H1 (cell line): ENCODE results near the gene DKKL1. TPM values are rescaled to one million over a fixed set of nuclear protein-coding genes. Genes with fewer than 3 reads are reported as not detected.
A peak's percentile ranks its signal among the peaks of the same experiment; 100 is the strongest.

Experiments
- CTCF ChIA-PET: fragments of 300-600 bp; sonication (Branson Sonifier 250); formaldehyde crosslinking; loops from one replicate; lab custom pipeline; 2021; ENCODE audit not compliant: partially characterized antibody; lab: Charles Lee
- POLR2A ChIA-PET: fragments of 300-600 bp; sonication (Branson Sonifier 250); formaldehyde crosslinking; loops from one replicate; lab custom pipeline; 2021; ENCODE audit warnings: inconsistent platforms; ENCODE audit not compliant: partially characterized antibody; lab: Charles Lee
- DNase-seq, 2 experiments: peaks; one replicate each; pipeline versions ENCODE4 v3.0.0 to v3.0.0-alpha.2; 2010 to 2022; ENCODE audit warnings: low spot score in 2 of 2, low read depth in 1 of 2, mixed read lengths in 1 of 2
- FAIRE-seq: peaks from 2 replicates; lab custom pipeline; 2011; peaks lifted over from hg19 to GRCh38; lab: Jason Lieb, UNC
- H2AFZ ChIP-seq: 2 replicates; pipeline ENCODE4 v1.8.1; 2012; ENCODE audit warnings: low read length, inconsistent platforms
- H2AK5ac ChIP-seq: 2 replicates; pipeline ENCODE4 v1.6.1; 2013; ENCODE audit warnings: low read depth, low read length
- H2BK120ac ChIP-seq: replicated peaks from 2 replicates; pipeline ENCODE3; 2013; ENCODE audit warnings: low read depth, low read length, inconsistent platforms
- H2BK12ac ChIP-seq: 2 replicates; pipeline ENCODE4 v1.6.1; 2013; ENCODE audit warnings: low read depth, low read length
- H2BK15ac ChIP-seq: 2 replicates; pipeline ENCODE4 v1.6.1; 2013; ENCODE audit warnings: low read length
- H2BK20ac ChIP-seq: 2 replicates; pipeline ENCODE4 v1.6.1; 2013; ENCODE audit warnings: low read length
- H2BK5ac ChIP-seq: 2 replicates; pipeline ENCODE4 v1.6.1; 2013; ENCODE audit warnings: low read depth, low read length
- H3K14ac ChIP-seq: 2 replicates; pipeline ENCODE4 v1.6.1; 2013; ENCODE audit warnings: inconsistent platforms; ENCODE audit not compliant: insufficient read length
- H3K18ac ChIP-seq: 2 replicates; pipeline ENCODE4 v1.6.1; 2013; ENCODE audit warnings: low read length; ENCODE audit errors: extremely low read depth
- H3K23ac ChIP-seq: 2 replicates; pipeline ENCODE4 v1.6.1; 2013; ENCODE audit warnings: inconsistent platforms; ENCODE audit not compliant: insufficient read length
- H3K23me2 ChIP-seq: 2 replicates; pipeline ENCODE4 v1.6.1; 2013; ENCODE audit warnings: low read depth, low read length
- H3K27ac ChIP-seq: 2 replicates; pipeline ENCODE4 v1.6.1; 2011; ENCODE audit warnings: low read depth, low read length, inconsistent platforms
- H3K27me3 ChIP-seq, 4 experiments: replicated peaks in 1 of 4; 1 replicate in 1 of 4; 2 replicates in 3 of 4; pipeline versions ENCODE4 v1.6.1 to v1.8.1; 2011 to 2013; ENCODE audit warnings: low read length in 3 of 4, mild to moderate bottlenecking in 3 of 4, inconsistent platforms in 2 of 4, mixed read lengths in 2 of 4, moderate library complexity in 1 of 4; ENCODE audit not compliant: control insufficient read depth in 3 of 4, insufficient read depth in 3 of 4; ENCODE audit errors: extremely low read depth in 1 of 4
- H3K36me3 ChIP-seq, 4 experiments: 2 replicates each; pipeline versions ENCODE4 v1.6.1 to v1.8.1; 2011 to 2013; ENCODE audit warnings: mild to moderate bottlenecking in 4 of 4, low read length in 3 of 4, moderate library complexity in 2 of 4, control low read depth in 1 of 4, inconsistent platforms in 1 of 4; ENCODE audit not compliant: insufficient read depth in 4 of 4, control insufficient read depth in 2 of 4
- H3K4ac ChIP-seq: replicated peaks from 2 replicates; pipeline ENCODE3; 2013; ENCODE audit warnings: low read length, low read depth, mixed read lengths, inconsistent platforms; ENCODE audit not compliant: insufficient read length
- H3K4me1 ChIP-seq, 4 experiments: replicated peaks in 1 of 4; 1 replicate in 1 of 4; 2 replicates in 3 of 4; pipeline versions ENCODE4 v1.6.1 to v1.8.1; 2011 to 2013; ENCODE audit warnings: low read length in 3 of 4, inconsistent platforms in 2 of 4, mixed read lengths in 1 of 4; ENCODE audit not compliant: insufficient read depth in 4 of 4, control insufficient read depth in 3 of 4
- H3K4me2 ChIP-seq, 2 experiments: 2 replicates each; pipeline versions ENCODE4 v1.6.1 to v1.8.1; 2011 to 2013; ENCODE audit warnings: low read depth in 2 of 2, low read length in 2 of 2, control low read depth in 1 of 2, inconsistent platforms in 1 of 2, mild to moderate bottlenecking in 1 of 2; ENCODE audit not compliant: insufficient read depth in 1 of 2
- H3K4me3 ChIP-seq, 4 experiments: fragments of 200-600, 300-600 bp in 1 of 4; sonication (generic), shearing (Covaris generic), sonication (Bioruptor Twin) in 1 of 4; 2 replicates each; pipeline versions ENCODE4 v1.5.1 to v1.8.1; 2011 to 2016; ENCODE audit warnings: low read length in 4 of 4, low read depth in 3 of 4, control low read depth in 2 of 4, inconsistent platforms in 2 of 4, mild to moderate bottlenecking in 2 of 4, mixed read lengths in 1 of 4, moderate library complexity in 1 of 4; ENCODE audit not compliant: insufficient read depth in 2 of 4; ENCODE audit errors: extremely low read depth in 1 of 4
- H3K56ac ChIP-seq: replicated peaks from 2 replicates; pipeline ENCODE3; 2013; ENCODE audit warnings: low read depth, mild to moderate bottlenecking, mixed read lengths, low read length, inconsistent platforms; ENCODE audit not compliant: insufficient read length
- H3K79me1 ChIP-seq: 2 replicates; pipeline ENCODE4 v1.6.1; 2013; ENCODE audit warnings: low read depth, low read length, control low read depth
- H3K79me2 ChIP-seq, 2 experiments: 2 replicates each; pipeline versions ENCODE4 v1.6.1 to v1.8.1; 2012 to 2013; ENCODE audit warnings: low read length in 2 of 2, mild to moderate bottlenecking in 2 of 2, inconsistent platforms in 1 of 2; ENCODE audit not compliant: insufficient read depth in 2 of 2, control insufficient read depth in 1 of 2
- H3K9ac ChIP-seq, 4 experiments: replicated peaks in 1 of 4; 1 replicate in 1 of 4; 2 replicates in 3 of 4; pipeline versions ENCODE4 v1.6.1 to v1.8.1; 2011 to 2013; ENCODE audit warnings: low read depth in 3 of 4, low read length in 3 of 4, control low read depth in 2 of 4, mild to moderate bottlenecking in 2 of 4, moderate library complexity in 2 of 4, inconsistent platforms in 1 of 4; ENCODE audit errors: extremely low read depth in 1 of 4
- H3K9me3 ChIP-seq, 2 experiments: 2 replicates each; pipeline versions ENCODE4 v1.6.1 to v1.8.1; 2012 to 2013; ENCODE audit warnings: mild to moderate bottlenecking in 2 of 2, moderate library complexity in 2 of 2, control low read depth in 1 of 2, inconsistent platforms in 1 of 2, low read depth in 1 of 2, low read length in 1 of 2, mixed read lengths in 1 of 2; ENCODE audit not compliant: insufficient read depth in 2 of 2
- H4K20me1 ChIP-seq, 2 experiments: replicated peaks in 1 of 2; 2 replicates each; pipeline versions ENCODE3 to v1.8.1; 2011 to 2013; ENCODE audit warnings: inconsistent platforms in 2 of 2, low read length in 2 of 2, mild to moderate bottlenecking in 1 of 2; ENCODE audit not compliant: insufficient read depth in 2 of 2, control insufficient read depth in 1 of 2
- H4K5ac ChIP-seq: 2 replicates; pipeline ENCODE4 v1.6.1; 2013; ENCODE audit warnings: low read length, low read depth, mixed read lengths, inconsistent platforms; ENCODE audit not compliant: insufficient read length
- H4K8ac ChIP-seq: 2 replicates; pipeline ENCODE4 v1.8.0; 2013; ENCODE audit warnings: mild to moderate bottlenecking, moderate library complexity, low read length, inconsistent platforms; ENCODE audit not compliant: insufficient read depth; ENCODE audit errors: extremely low read depth
- H4K91ac ChIP-seq: replicated peaks from 2 replicates; pipeline ENCODE3; 2013; ENCODE audit warnings: low read length, mixed read lengths, inconsistent platforms; ENCODE audit not compliant: insufficient read length
- CTCF ChIP-seq, 3 experiments: IDR thresholded peaks; 1 replicate in 2 of 3; 2 replicates in 1 of 3; pipeline versions ENCODE4 v1.5.1 to v1.6.1; 2011; ENCODE audit warnings: low read length in 3 of 3, mild to moderate bottlenecking in 3 of 3, inconsistent platforms in 2 of 3, low read depth in 1 of 3, moderate library complexity in 1 of 3; ENCODE audit not compliant: insufficient read depth in 1 of 3; ENCODE audit errors: control extremely low read depth in 1 of 3
- POLR2AphosphoS5 ChIP-seq: IDR thresholded peaks from 2 replicates; pipeline ENCODE4 v1.6.1; 2011; ENCODE audit warnings: low read depth, low read length
- USF2 ChIP-seq: IDR thresholded peaks from 2 replicates; pipeline ENCODE4 v1.6.1; 2011; ENCODE audit warnings: low read length, improper control_type of control experiment
- WGBS, 2 experiments: shearing (Covaris generic) in 1 of 2; methylation state at CpG; one replicate each; pipeline versions ENCODE4 v1.1.6 to v1.1.7; 2013 to 2015; ENCODE audit warnings: low lambda C conversion rate in 2 of 2, mixed read lengths in 2 of 2, inconsistent platforms in 1 of 2, low coverage in 1 of 2, missing lambda C conversion rate in 1 of 2; ENCODE audit not compliant: insufficient replicate concordance in 2 of 2, insufficient coverage in 1 of 2, insufficient read length in 1 of 2; ENCODE audit errors: extremely low coverage in 1 of 2, missing lambda C conversion rate in 1 of 2; 5-methylcytosine and 5-hydroxymethylcytosine counted together
- polyA plus RNA-seq, 7 experiments: library from polyadenylated mRNA; depleted of rRNA in 3 of 7; stranded (reverse) in 5 of 7; unstranded in 2 of 7; fragments of >200 nt in 5 of 7; fragments of 200-250 nt in 2 of 7; gene quantifications; 1 replicate in 5 of 7; 2 replicates in 1 of 7; 4 replicates in 1 of 7; pipeline versions ENCODE4 v1.2.1 to v1.2.3, GENCODE V29; 2011 to 2013; ENCODE audit warnings: missing spikeins in 2 of 7, mixed read lengths in 2 of 7
- total RNA-seq: library from RNA; stranded (reverse); fragmentation: NEBNext Ultra II Directional; extraction: Animal tissue kit (Norgen Biotek cat#: 25700); gene quantifications from 2 replicates; pipeline ENCODE4 v1.2.1, GENCODE V29; 2021

DKKL1 gene
- total and polyA plus RNA-seq, 2 of the 8 experiments (the other 6 are each of a cell fraction or from before 2014, with no cell fraction given), result 2.6 to 6.8 TPM

GRCh38 chr19:49347835-49348234 lies 15.8 kb upstream of the DKKL1 start:
- Histone ChIP-seq H3K79me1 (no peaks in the 10 kb centered on the region; the same call in 1 of the 2 replicates), H3K36me3 (peaks cover 40 to 95% (median 77%) of the 10 kb centered on the region in 4 experiments), H3K9ac (no peak overlapping the region), H4K8ac (no peak overlapping the region), H2AFZ (no peak overlapping the region), H3K4me3 (no peak overlapping the region), H4K20me1 (peaks cover 7 to 15% of the 10 kb centered on the region in 2 experiments), H3K56ac (no peak overlapping the region), H2AK5ac (no peak overlapping the region), H3K27me3 (no peaks in the 10 kb centered on the region), H2BK12ac (no peak overlapping the region), H2BK120ac (no peak overlapping the region), H2BK15ac (no peak overlapping the region), H2BK5ac (no peak overlapping the region; the same call in 1 of the 2 replicates), H4K5ac (no peak overlapping the region), H3K18ac (no peak overlapping the region), H3K27ac (no peak overlapping the region), H3K4me2 (no peak overlapping the region), H3K4ac (no peak overlapping the region), H3K14ac (no peak overlapping the region), H3K4me1 (no peaks in the 10 kb centered on the region), H2BK20ac (no peak overlapping the region), H3K23me2 (no peaks in the 10 kb centered on the region), H4K91ac (no peak overlapping the region), H3K79me2 (no peaks in the 10 kb centered on the region), H3K9me3 (no peaks in the 10 kb centered on the region), H3K23ac (no peak overlapping the region)
- POLR2A ChIA-PET, result interaction anchor here (1.1 to 8.9 kb wide), 4 partner anchors 9 to 141 kb away, joined by 3 to 112 read pairs (median 23); partner anchors contain the start of genes DKKL1 and TEAD2
- WGBS, 2 experiments, result 89% methylated on average over 3 of the region's 3 CpGs; no CpG with 5 or more reads in 1 of the 2 experiments
- DNase-seq (no peak), FAIRE-seq (peak; percentile 86)
- CTCF ChIA-PET, result interaction anchor here (0.6 to 2.3 kb wide), 6 partner anchors 9 to 122 kb away, joined by 3 to 13 read pairs (median 6); no protein-coding TSS in a partner anchor
- TF ChIP-seq POLR2AphosphoS5 (no peak), CTCF (IDR thresholded peaks at IDR 0.05; ENCODE audit: control extremely low read depth in 1 of 3, insufficient read depth in 1 of 3, low read depth in 1 of 3, low read length in 3 of 3) (peak in 2 of 3 experiments; percentile 38 to 49; a peak in 3 of 4 replicates), USF2 (peak; percentile 79)
